GM23338 (cell line): Measurements from ENCODE around the gene SPINT3. TPM values are rescaled to one million over a fixed set of nuclear protein-coding genes. Genes with fewer than 3 reads are reported as not detected.

ENCODE experiments used
- ATAC-seq: fragments of 200-7000 bp; cut with Tn5 transposase; 3 replicates; pipeline ENCODE4 v1.9.1; 2020
- DNase-seq: peaks from one replicate; pipeline ENCODE4 v3.0.0-alpha.2; 2015; ENCODE audit warnings: low spot score
- H2AFZ ChIP-seq: fragments of 200-600 bp; sonication (generic); 2 replicates; pipeline ENCODE4 v1.8.0; 2016; ENCODE audit warnings: antibody characterized with exemption, mild to moderate bottlenecking, moderate library complexity
- H3F3A ChIP-seq: fragments of 200-600 bp; sonication (generic); replicated peaks from 2 replicates; pipeline ENCODE4 v1.8.0; 2017; ENCODE audit warnings: antibody characterized with exemption, mixed run types, low read depth
- H3K27ac ChIP-seq: fragments of 200-600 bp; sonication (generic); 2 replicates; pipeline ENCODE4 v1.6.1; 2016; ENCODE audit warnings: low read depth
- H3K27me3 ChIP-seq: fragments of 200-600 bp; sonication (generic); 2 replicates; pipeline ENCODE4 v1.8.0; 2016; ENCODE audit warnings: mild to moderate bottlenecking, mixed run types, moderate library complexity; ENCODE audit not compliant: insufficient read depth
- H3K36me3 ChIP-seq: fragments of 200-600 bp; sonication (generic); 2 replicates; pipeline ENCODE4 v1.8.0; 2016; ENCODE audit warnings: mild to moderate bottlenecking; ENCODE audit not compliant: insufficient read depth
- H3K4me1 ChIP-seq: fragments of 200-600 bp; sonication (generic); 2 replicates; pipeline ENCODE4 v1.8.0; 2016; ENCODE audit warnings: mild to moderate bottlenecking, moderate library complexity; ENCODE audit not compliant: insufficient read depth
- H3K4me2 ChIP-seq: fragments of 200-600 bp; sonication (generic); 2 replicates; pipeline ENCODE4 v1.7.1; 2017; ENCODE audit warnings: mixed run types
- H3K4me3 ChIP-seq: fragments of 200-600 bp; sonication (generic); 2 replicates; pipeline ENCODE4 v1.6.1; 2016; ENCODE audit warnings: mixed run types
- H3K79me2 ChIP-seq: fragments of 200-600 bp; sonication (generic); replicated peaks from 2 replicates; pipeline ENCODE4 v1.8.0; 2017; ENCODE audit warnings: mild to moderate bottlenecking; ENCODE audit not compliant: insufficient read depth
- H3K9me2 ChIP-seq: fragments of 200-600 bp; sonication (generic); 2 replicates; pipeline ENCODE4 v1.8.0; 2017; ENCODE audit not compliant: insufficient read depth
- H4K20me1 ChIP-seq: fragments of 200-600 bp; sonication (generic); replicated peaks from 2 replicates; pipeline ENCODE4 v1.8.0; 2017; ENCODE audit warnings: mild to moderate bottlenecking; ENCODE audit not compliant: insufficient read depth
- H3K27ac Mint-ChIP-seq: 2 replicates; pipeline ENCODE4 v1.8.0; 2020; ENCODE audit warnings: inconsistent platforms, mild to moderate bottlenecking, moderate library complexity, mixed read lengths
- H3K27me3 Mint-ChIP-seq: 3 replicates; pipeline ENCODE4 v1.8.0; 2022; ENCODE audit warnings: low read depth, mild to moderate bottlenecking, moderate library complexity, mixed read lengths, inconsistent platforms; ENCODE audit not compliant: insufficient read depth, poor library complexity
- H3K36me3 Mint-ChIP-seq: 3 replicates; pipeline ENCODE4 v1.8.0; 2021; ENCODE audit warnings: low read depth, mild to moderate bottlenecking, inconsistent platforms, moderate library complexity, mixed read lengths
- H3K4me1 Mint-ChIP-seq: 3 replicates; pipeline ENCODE4 v1.8.0; 2020; ENCODE audit warnings: mild to moderate bottlenecking, inconsistent platforms, mixed read lengths
- H3K4me3 Mint-ChIP-seq: 3 replicates; pipeline ENCODE4 v1.8.0; 2021; ENCODE audit warnings: moderate library complexity, mild to moderate bottlenecking, inconsistent platforms, mixed read lengths
- H3K9me3 Mint-ChIP-seq: 3 replicates; pipeline ENCODE4 v1.8.0; 2020; ENCODE audit warnings: moderate library complexity, mild to moderate bottlenecking, inconsistent platforms, mixed read lengths
- CTCF ChIP-seq, 2 experiments: fragments of 200-600 bp in 1 of 2; sonication (generic) in 1 of 2; conservative IDR thresholded peaks; 2 replicates each; pipeline versions ENCODE4 v1.5.1 to v1.6.1; 2016 to 2017; ENCODE audit warnings: antibody characterized with exemption in 2 of 2, low read depth in 2 of 2, mild to moderate bottlenecking in 2 of 2, moderate library complexity in 1 of 2
- EZH2 ChIP-seq: fragments of 200-600 bp; sonication (generic); IDR thresholded peaks from one replicate; pipeline ENCODE4 v1.8.0; 2017; ENCODE audit warnings: antibody characterized with exemption, mild to moderate bottlenecking, low read depth; ENCODE audit not compliant: unreplicated experiment
- EZH2phosphoT487 ChIP-seq: fragments of 200-600 bp; sonication (generic); IDR thresholded peaks from one replicate; pipeline ENCODE4 v1.8.1; 2018; ENCODE audit warnings: antibody characterized with exemption; ENCODE audit not compliant: unreplicated experiment
- JUNB ChIP-seq: IDR thresholded peaks from one replicate; pipeline ENCODE4 v1.6.1; 2016; ENCODE audit warnings: antibody characterized with exemption; ENCODE audit not compliant: unreplicated experiment
- NANOG ChIP-seq: IDR thresholded peaks from 2 replicates; pipeline ENCODE4 v1.6.1; 2016; ENCODE audit warnings: antibody characterized with exemption, borderline replicate concordance
- POLR2AphosphoS5 ChIP-seq: IDR thresholded peaks from 2 replicates; pipeline ENCODE4 v1.6.1; 2016; ENCODE audit warnings: antibody characterized with exemption, low read depth
- REST ChIP-seq: IDR thresholded peaks from one replicate; pipeline ENCODE4 v1.6.1; 2018; ENCODE audit warnings: antibody characterized with exemption; ENCODE audit not compliant: unreplicated experiment
- STAT1 ChIP-seq: IDR thresholded peaks from one replicate; pipeline ENCODE4 v1.6.1; 2016; ENCODE audit warnings: antibody characterized with exemption; ENCODE audit not compliant: unreplicated experiment
- ZNF114 ChIP-seq: fragments of 250-450 bp; sonication (Bioruptor Pico); IDR thresholded peaks from 2 replicates; pipeline ENCODE4 v1.5.0; 2020; ENCODE audit warnings: mild to moderate bottlenecking, moderate library complexity
- ZNF331 ChIP-seq: fragments of 250-450 bp; sonication (Bioruptor Pico); IDR thresholded peaks from 2 replicates; pipeline ENCODE4 v1.5.0; 2020; ENCODE audit warnings: low read depth, mild to moderate bottlenecking, moderate library complexity
- ZNF462 ChIP-seq: fragments of 250-450 bp; sonication (Bioruptor Pico); IDR thresholded peaks from 2 replicates; pipeline ENCODE4 v1.5.0; 2020; ENCODE audit warnings: mild to moderate bottlenecking, moderate library complexity
- polyA plus RNA-seq: library from polyadenylated mRNA; unstranded; fragments of >200 nt; fragmentation: Nextera tagmentation; extraction: Ambion mirVana; gene quantifications from 2 replicates; pipeline ENCODE4 v1.2.1, GENCODE V29; 2016
- total RNA-seq: library from RNA; depleted of rRNA; stranded (reverse); fragments of >200 nt; shearing (Covaris generic); gene quantifications from 2 replicates; pipeline ENCODE4 v1.2.3, GENCODE V29; 2014

The SPINT3 gene
- total and polyA plus RNA-seq, 2 experiments from 2014 or later, result not detected

- H3K27ac ChIP-seq, result no peak overlapping the region
- ATAC-seq (no peak), DNase-seq (no peak)
- H3K4me1 ChIP-seq, result no peaks in the 10 kb centered on the region
- no peaks in the 10 kb centered on the region for H3F3A ChIP-seq
- H3K4me3 Mint-ChIP-seq, result no peak overlapping the region
- no peaks in the 10 kb centered on the region for H3K36me3 Mint-ChIP-seq
- H3K27me3 Mint-ChIP-seq, result peaks cover 3% of the 10 kb centered on the region
- no peaks in the 10 kb centered on the region for H3K4me1 Mint-ChIP-seq
- no peak overlapping the region for H3K4me2 ChIP-seq
- TF ChIP-seq ZNF114 (CRISPR knock-in tag), result no peak
- H3K9me2 ChIP-seq, result 0 out of 2 replicates have a peak, but pooled peaks cover 4% of the 10 kb centered on the region
- H3K36me3 ChIP-seq, result no peaks in the 10 kb centered on the region
- H3K27ac Mint-ChIP-seq, result no peak overlapping the region
- H3K27me3 ChIP-seq, result no peaks in the 10 kb centered on the region
- H3K79me2 ChIP-seq, result no peaks in the 10 kb centered on the region
- H4K20me1 ChIP-seq, result no peaks in the 10 kb centered on the region
- no peaks in the 10 kb centered on the region for H3K9me3 Mint-ChIP-seq
- no peak overlapping the region for H2AFZ ChIP-seq
- H3K4me3 ChIP-seq, result no peak overlapping the region
These were observed 5.1 kb downstream of the SPINT3 start for GRCh38 chr20:45510242-45510862.

GRCh38 chr20:45509091-45509490, 6.3 kb downstream of the SPINT3 start:
- Mint-ChIP-seq H3K4me1 (no peaks in the 10 kb centered on the region), H3K36me3 (no peaks in the 10 kb centered on the region), H3K9me3 (no peaks in the 10 kb centered on the region), H3K27me3 (peaks cover 3% of the 10 kb centered on the region), H3K27ac (no peak overlapping the region), H3K4me3 (no peak overlapping the region)
- Histone ChIP-seq H3K27me3 (no peaks in the 10 kb centered on the region), H3K9me2 (0 out of 2 replicates have a peak, but pooled peaks cover 4% of the 10 kb centered on the region), H3K4me3 (no peak overlapping the region), H3K4me2 (no peak overlapping the region), H3K79me2 (no peaks in the 10 kb centered on the region), H2AFZ (no peak overlapping the region), H3K27ac (no peak overlapping the region), H3F3A (no peaks in the 10 kb centered on the region), H4K20me1 (no peaks in the 10 kb centered on the region), H3K4me1 (no peaks in the 10 kb centered on the region), H3K36me3 (no peaks in the 10 kb centered on the region)
- DNase-seq (no peak), ATAC-seq (no peak)
- TF ChIP-seq ZNF462 (CRISPR knock-in tag) (no peak), REST (no peak), JUNB (no peak), ZNF331 (CRISPR knock-in tag) (no peak), ZNF114 (CRISPR knock-in tag) (no peak), EZH2 (no peak), POLR2AphosphoS5 (no peak), NANOG (no peak), CTCF (conservative IDR thresholded peaks at IDR 0.05; ENCODE audit: low read depth in 2 of 2) (no peak), STAT1 (no peak), EZH2phosphoT487 (no peak)
